Ascending aorta (tissue), 2 donors: ENCODE results near the gene LGMN. TPM values are rescaled to one million over a fixed set of nuclear protein-coding genes. Genes with fewer than 3 reads are reported as not detected.

Source experiments
- DNase-seq, 2 donors: peaks; one replicate each; pipeline ENCODE4 v3.0.0-alpha.2; 2019; ENCODE audit warnings: low spot score in 2 of 2
- H3K27ac ChIP-seq, 2 donors: fragments of 200-600 bp; sonication (generic); one replicate each; pipeline ENCODE4 v1.5.1; 2016 to 2017; ENCODE audit warnings: mild to moderate bottlenecking in 1 of 2
- H3K27me3 ChIP-seq: fragments of 200-600 bp; sonication (generic); one replicate; pipeline ENCODE4 v1.5.1; 2017
- H3K36me3 ChIP-seq, 2 donors: fragments of 200-600 bp; sonication (generic); one replicate each; pipeline ENCODE4 v1.5.1; 2016
- H3K4me1 ChIP-seq, 2 donors: fragments of 200-600 bp; sonication (generic); one replicate each; pipeline ENCODE4 v1.5.1; 2016 to 2017; ENCODE audit warnings: mild to moderate bottlenecking in 1 of 2
- H3K4me3 ChIP-seq, 2 donors: fragments of 200-600 bp; sonication (generic); one replicate each; pipeline ENCODE4 v1.5.1; 2016 to 2017; ENCODE audit warnings: mild to moderate bottlenecking in 1 of 2
- H3K9me3 ChIP-seq, 2 donors: fragments of 200-600 bp; sonication (generic); one replicate each; pipeline ENCODE4 v1.5.1; 2016
- intact Hi-C: fragments of 100-400 bp; cut with DNase I; formaldehyde crosslinking; loops from one replicate; pipeline ENCODE4 v1.15.1; 2023
- total RNA-seq: library from RNA; depleted of rRNA; stranded (reverse); fragments of >200 nt; gene quantifications from one replicate; pipeline ENCODE4 v1.1.0, GENCODE V29; 2016
- TF ChIP-seq, protein P1 (sequence below), 3 experiments: fragments of 200-600 bp in 2 of 3; fragments of 450-650 bp in 1 of 3; sonication (generic) in 2 of 3; IDR thresholded peaks; one replicate each; pipeline ENCODE4 v1.5.1; 2016 to 2019; ENCODE audit warnings: antibody characterized with exemption in 3 of 3, mild to moderate bottlenecking in 1 of 3, moderate library complexity in 1 of 3

The LGMN gene
- total RNA-seq, 1 donor from 2014 or later, result 76.7 TPM

DNA sequence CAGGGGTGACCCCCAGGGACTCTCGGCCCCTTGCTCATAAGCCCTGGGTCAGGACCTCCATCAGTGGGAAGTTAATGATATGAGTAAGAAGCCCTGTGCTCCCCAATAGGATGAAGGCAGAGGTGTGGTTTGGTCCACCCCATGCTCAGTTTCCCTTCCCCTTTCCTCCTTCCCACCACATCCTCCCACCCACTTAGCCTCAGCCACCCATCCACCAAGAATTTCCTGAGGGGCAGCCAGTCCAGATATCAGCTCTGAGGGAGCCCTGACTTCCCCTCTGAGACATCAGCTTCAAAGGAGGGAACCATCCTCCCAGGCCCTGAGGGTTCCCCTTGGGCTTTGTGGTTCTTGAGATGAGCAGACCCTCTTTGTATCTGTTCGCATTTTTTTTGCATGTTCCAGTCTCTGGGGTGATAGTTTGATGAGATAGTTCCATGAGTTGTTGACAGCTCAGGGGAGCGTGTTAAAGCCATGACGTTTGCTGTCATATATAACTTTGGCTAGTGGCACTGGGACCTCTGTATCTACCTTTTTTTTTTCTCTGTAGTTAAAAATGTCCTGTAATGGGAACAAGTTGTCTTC is 71.2 kb downstream of the LGMN start:
- no peaks in the 10 kb centered on the region for H3K9me3 ChIP-seq
- peaks cover 30 to 47% of the 10 kb centered on the region in 2 donors for H3K36me3 ChIP-seq
- no peak for DNase-seq
- intact Hi-C loops, result loop anchor here (5.0 kb wide), 1 partner anchor 545 kb away; no protein-coding TSS in a partner anchor
- no peaks in the 10 kb centered on the region for H3K27me3 ChIP-seq
- TF ChIP-seq, protein P1, sequence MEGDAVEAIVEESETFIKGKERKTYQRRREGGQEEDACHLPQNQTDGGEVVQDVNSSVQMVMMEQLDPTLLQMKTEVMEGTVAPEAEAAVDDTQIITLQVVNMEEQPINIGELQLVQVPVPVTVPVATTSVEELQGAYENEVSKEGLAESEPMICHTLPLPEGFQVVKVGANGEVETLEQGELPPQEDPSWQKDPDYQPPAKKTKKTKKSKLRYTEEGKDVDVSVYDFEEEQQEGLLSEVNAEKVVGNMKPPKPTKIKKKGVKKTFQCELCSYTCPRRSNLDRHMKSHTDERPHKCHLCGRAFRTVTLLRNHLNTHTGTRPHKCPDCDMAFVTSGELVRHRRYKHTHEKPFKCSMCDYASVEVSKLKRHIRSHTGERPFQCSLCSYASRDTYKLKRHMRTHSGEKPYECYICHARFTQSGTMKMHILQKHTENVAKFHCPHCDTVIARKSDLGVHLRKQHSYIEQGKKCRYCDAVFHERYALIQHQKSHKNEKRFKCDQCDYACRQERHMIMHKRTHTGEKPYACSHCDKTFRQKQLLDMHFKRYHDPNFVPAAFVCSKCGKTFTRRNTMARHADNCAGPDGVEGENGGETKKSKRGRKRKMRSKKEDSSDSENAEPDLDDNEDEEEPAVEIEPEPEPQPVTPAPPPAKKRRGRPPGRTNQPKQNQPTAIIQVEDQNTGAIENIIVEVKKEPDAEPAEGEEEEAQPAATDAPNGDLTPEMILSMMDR (IDR thresholded peaks at IDR 0.05), result no peak
- no peak overlapping the region for H3K4me3 ChIP-seq
- H3K27ac ChIP-seq, result peak overlapping the region in 1 of 2 donors; percentile 30
- no peaks in the 10 kb centered on the region for H3K4me1 ChIP-seq

DNA sequence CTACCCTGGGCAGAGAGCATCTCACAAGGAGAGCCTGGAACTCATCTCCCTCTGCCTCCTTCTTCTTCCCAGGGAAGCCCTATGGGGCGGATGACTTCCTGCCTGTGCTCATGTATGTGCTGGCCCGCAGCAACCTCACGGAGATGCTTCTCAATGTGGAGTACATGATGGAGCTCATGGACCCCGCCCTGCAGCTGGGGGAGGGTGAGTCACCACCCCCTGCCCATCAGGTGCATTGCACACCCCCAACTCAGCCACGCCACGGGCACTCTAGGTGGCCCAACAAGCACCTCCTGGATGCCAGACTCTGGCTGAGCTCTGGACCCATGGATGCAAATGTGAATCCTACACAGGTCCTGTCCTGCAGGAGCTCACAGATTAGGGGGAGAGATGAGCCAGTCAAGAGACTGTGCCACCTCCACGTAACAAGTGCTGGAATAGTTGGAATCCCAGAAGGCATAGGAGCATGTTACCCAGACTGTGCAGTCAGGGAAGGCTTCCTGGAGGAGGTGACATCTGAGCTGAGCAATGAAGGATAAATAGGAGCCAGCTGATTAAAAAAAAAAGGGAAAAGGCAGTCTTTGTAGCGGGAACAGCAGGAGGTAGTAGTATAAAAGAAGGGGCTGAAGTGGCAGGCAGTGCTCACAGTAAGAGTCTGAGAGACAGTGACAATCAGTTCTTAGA is 71.9 kb downstream of the LGMN start:
- Histone ChIP-seq H3K4me3 (no peak overlapping the region), H3K9me3 (no peaks in the 10 kb centered on the region), H3K36me3 (peaks cover 34 to 47% of the 10 kb centered on the region in 2 donors), H3K4me1 (no peaks in the 10 kb centered on the region), H3K27me3 (no peaks in the 10 kb centered on the region), H3K27ac (peak overlapping the region in 1 of 2 donors; percentile 30)
- DNase-seq, result no peak
- TF ChIP-seq, protein P1 (IDR thresholded peaks at IDR 0.05), result no peak
- intact Hi-C loops, result loop anchor here (5.0 kb wide), 1 partner anchor 544 kb away; no protein-coding TSS in a partner anchor

DNA sequence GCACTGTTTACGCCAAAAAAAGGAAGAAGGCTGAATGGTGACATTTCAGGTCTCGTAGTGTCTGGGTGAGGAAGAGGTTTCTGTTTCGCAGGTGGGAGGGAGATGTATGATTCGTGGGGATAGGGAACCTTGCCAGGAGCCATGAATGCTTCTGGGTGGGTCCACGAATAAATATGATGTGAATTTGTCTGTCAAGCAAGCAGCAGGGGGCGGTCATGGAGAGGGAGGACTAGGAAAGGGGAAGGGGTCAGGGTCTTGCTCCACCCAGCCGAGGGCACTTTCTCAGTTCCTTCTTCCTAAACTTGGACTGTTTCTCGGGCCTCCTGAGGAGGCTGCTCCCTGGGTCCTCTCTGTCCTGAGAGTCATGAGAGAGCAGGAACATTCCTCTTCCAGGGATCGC is 72.5 kb downstream of the LGMN start:
- no peak for DNase-seq
- Histone ChIP-seq H3K4me1 (no peaks in the 10 kb centered on the region), H3K27me3 (no peaks in the 10 kb centered on the region), H3K36me3 (peaks cover 34 to 47% of the 10 kb centered on the region in 2 donors), H3K9me3 (no peaks in the 10 kb centered on the region), H3K27ac (peak overlapping the region in 1 of 2 donors; percentile 25), H3K4me3 (no peak overlapping the region)
- intact Hi-C loops, result loop anchor here (5.0 kb wide), 1 partner anchor 544 kb away; no protein-coding TSS in a partner anchor
- TF ChIP-seq, protein P1 (IDR thresholded peaks at IDR 0.05), result peak in 1 of 3 experiments; percentile 4

DNA sequence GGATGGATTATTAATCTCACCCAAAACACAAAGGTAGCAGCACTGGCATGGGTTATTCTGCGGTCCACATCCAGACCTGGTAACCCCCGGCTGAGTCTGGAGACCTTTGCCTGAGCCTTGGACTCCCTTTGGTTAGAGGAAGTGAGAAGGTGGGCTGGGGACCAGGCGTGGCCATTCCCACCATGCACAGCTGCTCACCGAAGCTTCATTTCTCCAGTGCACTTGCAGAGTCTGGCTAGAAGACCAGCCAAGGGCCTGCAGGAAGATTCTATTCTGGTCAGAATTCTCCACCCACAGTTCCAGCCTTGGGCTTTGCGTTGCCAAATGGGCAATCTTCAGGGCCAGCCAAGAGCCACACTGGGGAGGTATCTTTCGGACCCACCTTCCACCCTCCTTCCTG is 73.0 kb downstream of the LGMN start:
- H3K27ac ChIP-seq, result no peak overlapping the region
- no peak for DNase-seq
- no peak overlapping the region for H3K4me3 ChIP-seq
- H3K36me3 ChIP-seq, result peaks cover 31 to 46% of the 10 kb centered on the region in 2 donors
- intact Hi-C loops, result loop anchor here (5.0 kb wide), 1 partner anchor 543 kb away; no protein-coding TSS in a partner anchor
- TF ChIP-seq, protein P1 (IDR thresholded peaks at IDR 0.05), result no peak
- H3K4me1 ChIP-seq, result peaks cover 0 to 3% of the 10 kb centered on the region in 2 donors
- no peaks in the 10 kb centered on the region for H3K27me3 ChIP-seq
- no peaks in the 10 kb centered on the region for H3K9me3 ChIP-seq

GRCh38 chr14:92673601-92674150 is 74.8 kb downstream of the LGMN start:
- no peak for DNase-seq

More at GRCh38 chr14:92673601-92674150, 74.8 kb downstream of the LGMN start:
- intact Hi-C loops, result no loop called here
- TF ChIP-seq, protein P1 (IDR thresholded peaks at IDR 0.05), result no peak
- Histone ChIP-seq H3K27ac (no peak overlapping the region), H3K36me3 (peaks cover 24 to 31% of the 10 kb centered on the region in 2 donors), H3K4me3 (no peak overlapping the region), H3K27me3 (no peaks in the 10 kb centered on the region), H3K4me1 (peaks cover 0 to 4% of the 10 kb centered on the region in 2 donors), H3K9me3 (no peaks in the 10 kb centered on the region)
